HTR-8/SVneo (cell line): ENCODE results near the gene MCRIP2.

ENCODE experiments used
- DNase-seq: peaks from one replicate; pipeline ENCODE4 v3.0.0; 2011; ENCODE audit warnings: low spot score, mixed read lengths; ENCODE audit not compliant: insufficient read length
- FAIRE-seq: peaks from 2 replicates; lab custom pipeline; 2011; peaks lifted over from hg19 to GRCh38; lab: Jason Lieb, UNC

Gene MCRIP2

DNA sequence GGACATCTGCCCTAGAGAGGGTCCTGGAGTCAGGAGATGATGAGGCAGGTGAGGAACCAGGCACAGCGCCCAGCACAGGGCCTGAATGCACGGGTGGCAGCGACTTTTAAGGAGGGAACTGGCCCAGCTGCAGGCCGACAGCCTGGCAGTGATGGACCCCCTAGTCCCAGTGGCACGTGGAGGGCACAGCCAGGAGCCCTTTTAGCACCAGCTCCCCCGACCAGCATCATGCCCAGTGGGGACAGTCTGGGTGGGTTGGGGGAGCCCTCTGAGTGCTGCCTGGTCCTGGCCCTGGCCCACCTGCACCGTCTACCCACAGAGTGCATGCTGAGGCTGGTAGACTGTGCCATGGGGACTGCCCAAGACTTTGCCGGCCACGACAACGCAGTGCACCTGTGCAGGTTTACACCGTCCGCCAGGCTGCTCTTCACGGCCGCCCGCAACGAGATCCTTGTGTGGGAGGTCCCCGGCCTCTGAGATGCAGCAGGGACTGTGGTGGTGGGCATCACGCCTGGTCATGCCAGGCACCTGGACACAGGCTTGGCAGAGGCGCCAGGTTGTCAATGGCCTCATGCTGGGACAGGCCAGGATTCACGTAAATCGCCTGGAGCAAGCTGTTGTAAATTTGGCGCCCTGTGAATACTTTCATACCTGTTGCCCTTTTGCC, 25.6 kb downstream of the MCRIP2 start:
- FAIRE-seq = peak; percentile 42
- DNase-seq = no peak

DNA sequence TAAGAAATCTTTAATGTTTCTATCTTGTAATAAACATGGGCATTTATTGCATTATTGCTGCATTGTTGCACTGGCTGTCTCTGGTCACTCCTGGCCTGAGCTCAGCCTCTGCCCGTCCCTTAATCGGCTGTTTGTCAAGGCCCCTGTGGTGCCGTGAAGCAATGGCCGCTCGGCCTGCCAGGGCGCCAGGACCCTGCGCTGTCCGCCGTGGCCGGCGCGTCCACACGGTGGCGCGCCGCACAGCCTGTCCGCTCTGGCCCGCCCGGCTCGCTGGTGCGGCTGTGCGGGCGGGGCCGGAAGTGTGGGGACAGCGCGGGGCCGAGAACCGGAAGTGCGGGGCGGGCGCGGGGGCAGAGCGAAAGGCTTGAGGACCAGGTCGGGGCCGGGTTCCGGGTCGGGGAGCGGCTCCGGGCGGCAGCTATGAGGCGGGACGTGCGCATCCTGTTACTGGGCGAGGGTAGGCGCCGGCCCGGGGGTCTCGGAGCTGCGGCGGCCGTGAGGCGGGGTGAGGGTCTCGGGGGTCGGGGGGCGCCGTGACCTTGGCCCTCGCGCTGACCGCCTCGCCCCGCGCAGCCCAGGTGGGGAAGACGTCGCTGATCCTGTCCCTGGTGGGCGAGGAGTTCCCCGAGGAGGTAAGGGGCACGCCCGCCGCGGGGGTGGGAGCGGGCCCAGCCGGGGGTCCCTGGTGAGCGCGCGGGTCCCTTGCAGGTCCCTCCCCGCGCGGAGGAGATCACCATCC, 26.3 kb downstream of the MCRIP2 start, which contains the start of gene RHOT2:
TSS of gene RHOT2 (plus strand) at position 353 of the 739 bp plus-strand sequence. CDS start at position 421, 68 bp downstream.
- DNase-seq (peak; percentile 84), FAIRE-seq (peak; percentile 99)

DNA sequence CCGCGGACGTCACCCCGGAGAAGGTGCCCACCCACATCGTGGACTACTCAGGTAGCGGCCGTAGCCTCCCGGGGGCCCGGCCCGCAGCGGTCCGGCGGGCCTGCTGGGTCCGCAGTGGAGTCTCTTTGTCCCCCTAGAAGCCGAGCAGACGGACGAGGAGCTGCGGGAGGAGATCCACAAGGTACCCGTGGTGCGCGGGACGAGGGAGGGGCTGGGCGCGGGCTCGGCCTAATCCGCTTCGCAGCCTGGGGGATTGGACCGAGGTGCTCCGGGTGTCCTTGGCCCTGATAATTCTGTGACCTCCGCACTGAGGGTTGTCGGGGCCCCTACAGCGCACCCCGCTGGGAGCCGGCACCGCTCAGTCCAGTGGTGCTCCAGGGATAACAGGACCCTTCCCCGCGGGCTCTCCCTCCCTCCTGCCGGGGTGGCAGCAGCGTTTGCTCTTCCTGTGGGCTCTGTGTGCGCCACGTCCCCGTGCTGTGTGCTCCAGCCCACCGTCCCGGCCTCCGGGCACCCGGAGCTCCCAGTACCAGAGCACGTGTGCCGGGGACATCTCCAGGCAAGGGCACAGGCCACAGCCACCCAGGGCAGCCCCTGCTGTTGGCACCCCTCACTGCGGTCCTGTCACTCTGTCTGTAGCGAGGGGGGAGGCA, 27.0 kb downstream of the MCRIP2 start:
- no peak for DNase-seq
- FAIRE-seq = no peak

- DNase-seq (no peak), FAIRE-seq (no peak)
Observed at GRCh38 chr16:669666-670065, 28.0 kb downstream of the MCRIP2 start.

GRCh38 chr16:670485-671352, 29.1 kb downstream of the MCRIP2 start:
- DNase-seq = no peak
- no peak for FAIRE-seq

DNA sequence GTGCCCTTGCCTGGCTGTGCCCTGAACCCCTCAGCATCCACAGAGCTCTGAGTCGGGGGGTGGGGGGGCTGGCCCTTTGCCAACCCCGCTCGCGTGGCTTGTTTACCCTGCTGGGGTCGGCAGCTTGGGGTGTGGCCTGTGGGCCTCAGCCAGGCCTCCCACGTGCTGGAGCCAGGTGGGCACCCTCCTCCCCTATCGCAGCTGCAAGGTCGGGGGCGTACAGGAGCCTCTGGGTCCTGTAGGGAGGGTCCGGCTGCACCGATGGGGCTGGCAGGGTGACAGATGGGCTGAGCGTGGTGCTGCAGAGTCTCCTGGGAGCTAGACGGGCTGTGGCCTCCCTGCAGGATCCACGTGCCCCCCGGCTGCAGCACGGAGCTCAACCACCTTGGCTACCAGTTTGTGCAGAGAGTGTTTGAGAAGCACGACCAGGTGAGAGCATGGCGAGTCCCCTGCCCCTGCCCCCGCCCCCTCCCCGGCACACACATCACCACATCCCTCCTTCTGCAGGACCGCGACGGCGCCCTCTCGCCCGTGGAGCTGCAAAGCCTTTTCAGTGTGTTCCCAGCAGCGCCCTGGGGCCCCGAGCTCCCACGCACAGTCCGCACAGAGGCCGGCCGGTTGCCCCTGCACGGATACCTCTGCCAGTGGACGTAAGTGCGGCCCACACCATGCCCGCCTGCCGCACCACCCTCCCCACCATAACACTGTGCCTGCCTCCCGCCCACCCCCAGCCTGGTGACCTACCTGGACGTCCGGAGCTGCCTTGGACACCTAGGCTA, 29.9 kb downstream of the MCRIP2 start:
- no peak for FAIRE-seq
- DNase-seq = no peak

GRCh38 chr16:672371-672770, 30.7 kb downstream of the MCRIP2 start:
- no peak for FAIRE-seq
- DNase-seq = no peak

GRCh38 chr16:672851-673250, 31.2 kb downstream of the MCRIP2 start:
- DNase-seq (no peak), FAIRE-seq (no peak)

DNA sequence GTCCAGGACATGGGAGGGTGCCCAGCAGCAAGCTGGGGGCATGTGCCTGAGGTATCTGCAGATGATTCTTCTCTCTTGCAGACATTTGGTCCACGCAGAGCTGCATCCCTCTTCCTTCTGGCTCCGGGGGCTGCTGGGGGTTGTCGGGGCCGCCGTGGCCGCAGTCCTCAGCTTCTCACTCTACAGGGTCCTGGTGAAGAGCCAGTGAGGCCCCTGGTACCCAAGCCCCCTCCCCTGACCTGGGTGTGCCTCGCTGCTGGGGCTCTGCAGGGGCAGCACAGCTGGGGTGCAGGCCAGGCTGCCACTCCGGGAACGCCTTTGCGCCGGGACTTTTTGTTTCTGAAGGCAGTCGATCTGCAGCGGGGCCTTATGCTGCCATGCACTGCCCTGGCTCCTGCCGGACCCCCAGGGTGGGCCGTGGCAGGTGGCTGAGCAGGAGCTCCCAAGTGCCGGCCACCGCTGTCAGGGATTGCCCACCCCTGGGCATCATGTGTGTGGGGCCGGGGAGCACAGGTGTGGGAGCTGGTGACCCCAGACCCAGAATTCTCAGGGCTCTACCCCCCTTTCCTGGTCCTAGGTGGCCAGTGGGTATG, 31.9 kb downstream of the MCRIP2 start:
- FAIRE-seq (no peak), DNase-seq (no peak)

GRCh38 chr16:674214-674881, 32.7 kb downstream of the MCRIP2 start:
- FAIRE-seq = no peak

DNA sequence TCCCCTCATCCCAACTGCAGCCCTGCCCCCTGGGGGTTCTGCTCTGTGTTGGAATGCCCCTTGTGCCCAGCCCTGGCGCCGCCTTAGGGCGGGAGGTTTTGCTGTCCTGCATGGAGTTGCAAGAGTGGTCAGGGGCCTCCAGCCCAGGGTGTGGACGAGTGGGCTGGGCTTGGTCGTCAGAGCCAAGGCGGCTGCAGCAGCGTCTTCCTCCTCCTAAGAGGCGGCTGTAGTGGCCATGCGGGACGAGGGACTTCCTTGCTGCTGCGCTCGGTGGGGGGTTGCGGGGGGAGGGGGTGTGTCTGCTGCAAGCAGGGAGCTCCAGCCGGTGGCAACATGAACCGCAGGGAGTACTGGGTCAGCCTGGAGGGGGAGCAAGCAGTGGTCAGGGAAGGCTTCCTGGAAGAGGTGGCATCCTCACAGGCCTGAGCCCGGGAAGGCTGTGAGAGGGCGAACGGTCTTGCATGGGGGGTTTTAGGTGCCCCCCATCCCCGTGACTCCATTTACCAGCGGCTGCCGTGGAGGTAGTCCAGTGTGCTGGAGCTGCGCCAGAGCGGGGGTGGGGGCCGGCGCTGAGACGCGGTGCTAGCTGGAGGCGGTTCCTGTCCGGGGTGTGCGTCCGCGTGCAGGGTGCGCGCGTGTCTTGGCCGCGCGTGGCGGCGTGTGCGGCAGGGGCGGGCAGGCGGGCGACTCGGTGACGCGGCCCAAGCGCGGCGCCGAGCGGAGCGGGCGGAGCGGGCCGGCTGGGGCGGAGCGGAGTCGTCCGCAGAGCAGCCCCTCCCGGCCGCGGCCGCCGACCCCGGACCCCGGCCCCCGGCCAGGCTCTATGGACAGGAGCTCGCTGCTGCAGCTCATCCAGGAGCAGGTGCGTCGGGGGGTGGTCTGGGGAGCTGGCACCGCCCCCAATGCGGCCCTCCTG, 33.6 kb downstream of the MCRIP2 start, which contains the start of gene RHBDL1:
TSS of gene RHBDL1 (plus strand) at position 704 of the 916 bp plus-strand sequence. CDS start at position 824, 120 bp downstream.
- FAIRE-seq = no peak
- DNase-seq = no peak

More at GRCh38 chr16:674214-674881, 32.7 kb downstream of the MCRIP2 start:
- DNase-seq = no peak

- DNase-seq = no peak
- no peak for FAIRE-seq
Observed at GRCh38 chr16:675884-676564, 34.4 kb downstream of the MCRIP2 start.

GRCh38 chr16:676565-676902, 34.9 kb downstream of the MCRIP2 start:
- DNase-seq = no peak
- no peak for FAIRE-seq

DNA sequence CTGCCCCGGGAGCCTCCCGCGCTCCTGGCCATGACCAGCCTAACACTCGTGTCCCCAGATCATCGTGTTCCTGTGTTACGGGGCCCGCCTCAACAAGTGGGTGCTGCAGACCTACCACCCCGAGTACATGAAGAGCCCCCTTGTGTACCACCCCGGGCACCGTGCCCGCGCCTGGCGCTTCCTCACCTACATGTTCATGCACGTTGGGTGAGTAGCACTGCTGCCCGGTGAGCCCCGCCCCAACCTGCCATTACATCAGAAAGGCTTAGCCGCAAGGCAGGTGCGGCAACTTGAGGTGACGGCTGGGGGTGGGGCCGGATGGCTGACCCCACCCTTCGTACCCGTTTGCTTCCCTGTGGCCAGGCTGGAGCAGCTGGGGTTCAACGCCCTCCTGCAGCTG, 35.3 kb downstream of the MCRIP2 start:
- FAIRE-seq (no peak), DNase-seq (no peak)

DNA sequence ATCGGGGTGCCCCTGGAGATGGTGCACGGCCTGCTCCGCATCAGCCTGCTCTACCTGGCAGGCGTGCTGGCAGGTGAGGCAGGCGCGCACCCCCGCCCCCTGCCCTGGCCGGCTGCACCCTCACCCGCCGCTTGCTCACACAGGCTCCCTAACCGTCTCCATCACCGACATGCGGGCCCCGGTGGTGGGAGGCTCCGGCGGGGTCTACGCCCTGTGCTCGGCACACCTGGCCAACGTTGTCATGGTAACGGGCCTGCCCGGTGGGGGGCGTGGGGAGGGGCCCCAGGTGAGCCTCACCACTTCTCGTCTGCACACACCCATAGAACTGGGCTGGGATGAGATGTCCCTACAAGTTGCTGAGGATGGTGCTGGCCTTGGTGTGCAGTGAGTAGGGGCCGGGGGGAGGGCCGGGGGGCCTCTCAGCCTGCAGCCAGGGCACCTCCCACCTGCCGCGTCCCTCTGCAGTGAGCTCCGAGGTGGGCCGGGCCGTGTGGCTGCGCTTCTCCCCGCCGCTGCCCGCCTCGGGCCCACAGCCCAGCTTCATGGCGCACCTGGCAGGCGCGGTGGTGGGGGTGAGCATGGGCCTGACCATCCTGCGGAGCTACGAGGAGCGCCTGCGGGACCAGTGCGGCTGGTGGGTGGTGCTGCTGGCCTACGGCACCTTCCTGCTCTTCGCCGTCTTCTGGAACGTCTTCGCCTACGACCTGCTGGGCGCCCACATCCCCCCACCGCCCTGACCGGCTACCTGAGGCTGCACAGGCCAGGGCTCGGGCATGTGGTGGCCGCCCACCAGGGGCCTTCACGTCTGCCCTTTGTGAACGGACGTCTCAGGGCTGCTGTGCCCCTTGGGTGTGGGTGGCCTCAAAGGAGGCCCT, 35.9 kb downstream of the MCRIP2 start:
- FAIRE-seq (no peak), DNase-seq (no peak)

- DNase-seq = no peak
- FAIRE-seq = no peak
Observed at GRCh38 chr16:678209-678857, 36.7 kb downstream of the MCRIP2 start.
